Tibial nerve (tissue), 4 donors: Measurements from ENCODE around the gene CCDC177. TPM values are rescaled to one million over a fixed set of nuclear protein-coding genes. Genes with fewer than 3 reads are reported as not detected.
A peak's percentile ranks its signal among the peaks of the same experiment; 100 is the strongest.

Source experiments
- DNase-seq, 2 donors: peaks; one replicate each; pipeline ENCODE4 v3.0.0-alpha.2; 2019; ENCODE audit warnings: low spot score in 2 of 2
- H3K27ac ChIP-seq, 4 donors: fragments of 200-600 bp; sonication (generic) in 3 of 4; one replicate each; pipeline ENCODE4 v1.5.1; 2017 to 2019; ENCODE audit warnings: mild to moderate bottlenecking in 1 of 4
- H3K27me3 ChIP-seq, 2 donors: fragments of 200-600 bp; sonication (generic) in 1 of 2; one replicate each; pipeline versions ENCODE4 v1.5.1 to v1.6.0; 2017 to 2019
- H3K36me3 ChIP-seq, 3 donors: fragments of 200-600 bp; sonication (generic); one replicate each; pipeline ENCODE4 v1.5.1; 2018 to 2019
- H3K4me1 ChIP-seq, 4 donors: fragments of 200-600 bp; sonication (generic) in 3 of 4; one replicate each; pipeline ENCODE4 v1.5.1; 2017 to 2019
- H3K4me3 ChIP-seq, 4 donors: fragments of 200-600 bp; sonication (generic) in 3 of 4; one replicate each; pipeline ENCODE4 v1.5.1; 2017 to 2019; ENCODE audit warnings: mild to moderate bottlenecking in 1 of 4, moderate library complexity in 1 of 4
- H3K9me3 ChIP-seq, 4 donors: fragments of 200-600 bp; sonication (generic) in 3 of 4; one replicate each; pipeline ENCODE4 v1.5.1; 2017 to 2019
- EP300 ChIP-seq, 2 donors: sonication (generic); formaldehyde crosslinking; IDR thresholded peaks; one replicate each; pipeline ENCODE4 v1.6.1; 2017; ENCODE audit warnings: antibody characterized with exemption in 2 of 2, mild to moderate bottlenecking in 1 of 2
- POLR2A ChIP-seq, 2 donors: fragments of 450-650 bp; IDR thresholded peaks; one replicate each; pipeline ENCODE4 v1.6.1; 2017; ENCODE audit warnings: antibody characterized with exemption in 2 of 2, mild to moderate bottlenecking in 2 of 2, moderate library complexity in 2 of 2
- WGBS, 2 donors: methylation state at CpG; one replicate each; pipeline ENCODE4 v1.1.5; 2018; 5-methylcytosine and 5-hydroxymethylcytosine counted together
- total RNA-seq, 4 donors: library from RNA; depleted of rRNA; stranded (reverse); fragments of >200 nt; gene quantifications; one replicate each; pipeline ENCODE4 v1.1.0, GENCODE V29; 2016
- TF ChIP-seq, protein P1 (sequence below), 5 experiments: fragments of 200-600 bp in 3 of 5; fragments of 450-650 bp in 2 of 5; sonication (generic) in 3 of 5; IDR thresholded peaks; one replicate each; pipeline ENCODE4 v1.5.1; 2016 to 2019; ENCODE audit warnings: antibody characterized with exemption in 5 of 5, mild to moderate bottlenecking in 3 of 5, moderate library complexity in 2 of 5

The CCDC177 gene
- total RNA-seq, 4 donors from 2014 or later, result not detected

DNA sequence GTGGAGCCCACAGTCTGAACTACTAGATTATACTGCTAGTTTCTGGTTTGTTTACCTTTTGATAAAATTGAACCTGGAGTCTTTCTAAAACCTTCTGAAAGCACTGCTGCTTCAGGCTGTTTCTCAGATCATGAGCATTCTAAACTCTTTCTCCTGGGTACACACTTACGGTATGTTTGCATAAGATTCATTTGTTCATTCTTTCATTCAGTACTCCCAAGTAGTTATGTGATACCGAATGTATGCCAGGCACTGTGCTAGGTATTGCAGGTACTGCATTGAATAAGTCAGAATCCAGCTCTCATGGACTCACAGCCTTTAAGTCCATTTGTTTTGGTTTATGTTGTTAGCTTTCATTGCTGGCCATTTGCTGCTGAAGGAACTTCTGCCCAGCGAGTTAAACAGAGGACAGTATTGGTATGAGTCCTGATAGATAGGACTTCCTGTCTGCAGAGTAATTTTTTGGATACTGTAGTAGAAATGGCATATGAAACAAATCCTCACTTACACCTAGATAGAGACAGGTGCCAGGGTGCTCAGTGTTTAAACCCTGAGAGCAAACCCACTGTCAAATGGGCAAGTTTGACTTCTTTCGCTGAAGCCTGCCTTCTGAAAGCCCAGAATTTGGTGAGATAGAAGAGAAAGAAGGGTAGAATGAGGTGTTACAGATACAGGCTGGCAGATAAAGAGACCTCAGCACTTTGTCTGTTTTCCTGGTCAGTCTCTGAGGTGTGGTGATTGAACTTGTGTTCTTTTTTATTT is 38.8 kb upstream of the CCDC177 start:
- TF ChIP-seq, protein P1, sequence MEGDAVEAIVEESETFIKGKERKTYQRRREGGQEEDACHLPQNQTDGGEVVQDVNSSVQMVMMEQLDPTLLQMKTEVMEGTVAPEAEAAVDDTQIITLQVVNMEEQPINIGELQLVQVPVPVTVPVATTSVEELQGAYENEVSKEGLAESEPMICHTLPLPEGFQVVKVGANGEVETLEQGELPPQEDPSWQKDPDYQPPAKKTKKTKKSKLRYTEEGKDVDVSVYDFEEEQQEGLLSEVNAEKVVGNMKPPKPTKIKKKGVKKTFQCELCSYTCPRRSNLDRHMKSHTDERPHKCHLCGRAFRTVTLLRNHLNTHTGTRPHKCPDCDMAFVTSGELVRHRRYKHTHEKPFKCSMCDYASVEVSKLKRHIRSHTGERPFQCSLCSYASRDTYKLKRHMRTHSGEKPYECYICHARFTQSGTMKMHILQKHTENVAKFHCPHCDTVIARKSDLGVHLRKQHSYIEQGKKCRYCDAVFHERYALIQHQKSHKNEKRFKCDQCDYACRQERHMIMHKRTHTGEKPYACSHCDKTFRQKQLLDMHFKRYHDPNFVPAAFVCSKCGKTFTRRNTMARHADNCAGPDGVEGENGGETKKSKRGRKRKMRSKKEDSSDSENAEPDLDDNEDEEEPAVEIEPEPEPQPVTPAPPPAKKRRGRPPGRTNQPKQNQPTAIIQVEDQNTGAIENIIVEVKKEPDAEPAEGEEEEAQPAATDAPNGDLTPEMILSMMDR (IDR thresholded peaks at IDR 0.05), result no peak
- no peak for TF ChIP-seq EP300 (IDR thresholded peaks at IDR 0.05)
- no peak for TF ChIP-seq POLR2A (IDR thresholded peaks at IDR 0.05)
- Histone ChIP-seq H3K4me1 (peaks cover 0 to 74% (median 59%) of the 10 kb centered on the region in 4 donors), H3K27ac (peak overlapping the region in 3 of 4 donors; percentile 98), H3K9me3 (no peaks in the 10 kb centered on the region), H3K4me3 (peak overlapping the region; percentile 59 to 89 (median 83)), H3K36me3 (no peaks in the 10 kb centered on the region), H3K27me3 (no peaks in the 10 kb centered on the region)
- 63 to 73% methylated on average over 4 of the region's 4 CpGs for WGBS, 2 donors
- no peak for DNase-seq

DNA sequence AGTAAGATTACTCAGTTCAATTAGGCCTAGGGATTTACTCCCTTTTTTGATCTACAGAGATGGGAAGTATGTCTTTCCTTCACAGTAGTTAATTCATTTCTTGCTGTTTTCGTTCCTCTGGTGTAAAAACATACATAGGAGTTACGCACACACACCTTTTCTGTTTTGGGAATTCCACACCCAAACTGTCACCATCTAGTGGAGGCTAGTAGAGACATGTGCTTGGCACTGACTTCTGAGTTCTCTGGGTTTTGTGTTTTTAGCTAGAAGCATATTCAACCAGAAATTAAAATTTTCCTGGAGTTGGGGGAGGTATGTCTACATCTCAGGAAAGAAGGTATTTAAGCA is 38.1 kb upstream of the CCDC177 start:
- Histone ChIP-seq H3K4me3 (peak overlapping the region; percentile 59 to 89 (median 83)), H3K27me3 (no peaks in the 10 kb centered on the region), H3K27ac (peak overlapping the region; percentile 86 to 98 (median 98)), H3K9me3 (no peaks in the 10 kb centered on the region), H3K4me1 (peaks cover 0 to 67% (median 53%) of the 10 kb centered on the region in 4 donors), H3K36me3 (no peaks in the 10 kb centered on the region)
- TF ChIP-seq EP300 (IDR thresholded peaks at IDR 0.05), result no peak
- TF ChIP-seq, protein P1 (IDR thresholded peaks at IDR 0.05), result peak in 1 of 5 experiments; percentile 18
- WGBS, 2 donors, result 23 to 29% methylated on average over 2 of the region's 2 CpGs
- DNase-seq, result no peak

DNA sequence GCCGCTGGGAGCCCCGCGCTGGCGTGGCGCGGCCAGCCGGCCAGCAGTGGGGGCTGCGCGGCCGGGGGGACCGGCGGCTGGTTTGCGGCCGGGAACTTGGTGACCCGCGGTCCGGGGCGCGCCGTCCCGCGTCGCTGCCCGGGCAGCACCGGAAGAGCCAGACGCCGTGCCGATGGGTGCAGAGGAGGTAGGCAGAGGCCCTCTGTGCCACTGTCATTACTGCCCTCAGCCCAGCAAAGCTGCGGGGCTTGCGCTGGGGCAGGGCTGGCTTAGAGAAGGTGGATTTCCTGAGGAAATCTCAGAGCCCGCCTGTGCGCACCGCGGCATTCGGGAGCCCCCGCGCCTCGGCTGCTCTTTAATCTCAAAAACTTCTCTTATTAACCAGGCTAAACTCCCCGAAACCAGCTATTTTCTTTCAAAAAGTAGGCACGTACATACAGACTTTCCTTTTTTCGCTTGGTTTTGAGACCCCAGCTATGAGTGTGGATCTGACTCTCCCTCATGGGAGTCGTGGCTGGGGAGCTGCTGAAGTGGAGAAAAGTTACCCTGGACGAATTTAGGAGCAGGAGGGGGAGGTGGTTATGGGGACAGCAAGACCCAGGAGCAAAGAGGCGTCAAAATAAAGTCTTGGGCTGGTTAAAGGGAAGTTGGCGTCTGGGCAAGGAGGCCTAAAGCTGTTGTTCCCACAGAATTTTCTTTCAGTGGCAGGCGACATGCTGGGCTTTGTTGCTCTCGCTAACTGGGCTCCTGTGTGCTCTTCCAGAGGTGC is 37.5 kb upstream of the CCDC177 start:
- TF ChIP-seq POLR2A (IDR thresholded peaks at IDR 0.05) (no peak), EP300 (IDR thresholded peaks at IDR 0.05) (peak in 1 of 2 donors; percentile 27)
- TF ChIP-seq, protein P1 (IDR thresholded peaks at IDR 0.05), result peak in 1 of 5 experiments; percentile 12
- Histone ChIP-seq H3K27me3 (no peaks in the 10 kb centered on the region), H3K27ac (peak overlapping the region; percentile 86 to 98 (median 98)), H3K4me3 (peak overlapping the region; percentile 59 to 89 (median 83)), H3K4me1 (peaks cover 0 to 61% (median 48%) of the 10 kb centered on the region in 4 donors), H3K36me3 (no peaks in the 10 kb centered on the region), H3K9me3 (no peaks in the 10 kb centered on the region)
- WGBS, 2 donors, result 1% methylated on average over 30 to 38 of the region's 47 CpGs
- peak in 1 of 2 donors; percentile 13 for DNase-seq

DNA sequence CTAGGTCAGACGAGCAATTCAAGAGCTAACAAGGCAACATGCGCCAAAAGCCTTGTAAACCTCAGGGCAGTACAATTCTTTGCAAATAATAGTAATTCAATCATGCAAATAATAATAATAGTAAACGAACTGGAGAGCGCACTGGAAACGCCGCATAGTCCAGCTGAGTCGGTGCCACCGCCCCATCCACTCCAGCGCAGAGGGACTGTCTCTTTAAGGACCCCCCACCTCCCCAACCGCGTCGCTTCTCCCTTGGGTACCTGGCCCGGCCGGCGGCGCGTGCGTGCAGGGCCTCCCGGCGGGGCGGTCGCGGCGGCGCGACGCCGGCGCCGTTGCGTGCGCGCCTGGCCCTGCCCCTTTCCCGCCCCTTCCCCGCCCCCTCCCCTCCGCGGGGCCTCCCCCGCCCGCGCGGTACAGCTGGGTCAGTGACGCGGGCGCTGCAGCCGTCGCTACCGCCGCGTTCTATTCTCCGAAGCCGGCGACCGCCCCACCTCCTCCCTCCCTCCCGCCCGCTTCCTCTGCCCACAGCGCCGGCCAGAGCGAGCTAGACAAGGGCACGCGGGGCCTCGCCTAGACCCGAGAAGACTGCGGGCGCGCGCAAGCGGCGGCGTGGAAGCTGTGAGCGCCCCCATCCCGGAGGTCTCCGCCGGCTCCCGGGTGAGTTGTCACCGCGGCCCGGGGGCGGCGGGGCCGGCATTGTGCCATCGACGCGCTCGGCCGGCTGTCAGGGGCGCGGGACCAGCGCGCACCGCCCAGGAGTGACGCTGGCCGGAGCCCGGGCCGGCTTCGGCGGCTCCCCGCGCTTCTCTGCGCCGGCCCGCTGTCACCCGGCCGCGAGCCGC is 36.7 kb upstream of the CCDC177 start, which contains the start of gene SUSD6:
SUSD6 (plus strand) TSS at position 425 of the 842 bp plus-strand sequence. CDS start 46,997 bp downstream, outside the sequence.
- H3K9me3 ChIP-seq, result no peaks in the 10 kb centered on the region
- no peaks in the 10 kb centered on the region for H3K36me3 ChIP-seq
- WGBS, 2 donors, result 0 to 1% methylated on average over 15 to 37 of the region's 105 CpGs
- TF ChIP-seq EP300 (IDR thresholded peaks at IDR 0.05), result peak in 1 of 2 donors; percentile 84
- TF ChIP-seq POLR2A (IDR thresholded peaks at IDR 0.05), result peak; percentile 34 to 75
- TF ChIP-seq, protein P1 (IDR thresholded peaks at IDR 0.05), result no peak
- H3K4me1 ChIP-seq, result peaks cover 0 to 58% (median 40%) of the 10 kb centered on the region in 4 donors
- H3K27me3 ChIP-seq, result no peaks in the 10 kb centered on the region
- DNase-seq, result peak; percentile 79 to 84
- H3K4me3 ChIP-seq, result peak within 1 kb of the TSS; percentile 59 to 89 (median 83)
- peak within 1 kb of the TSS; percentile 86 to 98 (median 98) for H3K27ac ChIP-seq
